ENCODE data around the gene ACTN1.

DNA sequence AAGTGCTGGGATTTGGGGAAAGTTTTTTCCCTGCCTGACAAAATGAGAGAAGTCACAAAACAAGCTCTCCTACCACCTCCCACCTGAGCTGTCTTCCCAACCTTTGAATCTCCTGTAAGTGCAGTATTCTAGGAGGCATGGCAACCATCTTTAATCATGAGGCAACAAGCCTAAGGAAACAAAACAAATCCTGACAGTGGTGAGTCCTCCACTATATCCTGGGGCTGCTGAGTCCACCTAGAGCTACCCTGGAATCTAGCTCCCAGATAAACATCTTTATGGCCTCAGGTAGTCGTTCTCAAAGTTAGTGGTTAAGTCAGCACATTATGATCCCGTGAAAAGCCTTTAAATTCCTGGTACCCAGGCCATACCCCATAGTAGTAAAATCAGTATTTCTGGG lies 22.3 kb upstream of the ACTN1 start:
- no peak for TF ChIP-seq TARDBP (IDR thresholded peaks at IDR 0.05)
- no peak for TF ChIP-seq FOXM1 (IDR thresholded peaks at IDR 0.05; ENCODE audit: borderline replicate concordance)
- TF ChIP-seq PKNOX1 (IDR thresholded peaks at IDR 0.05): no peak
